Loucy (cell line): ENCODE results near the gene SDK2.
A peak's percentile ranks its signal among the peaks of the same experiment; 100 is the strongest.

Source experiments
- H2AFZ ChIP-seq: fragments of 200-600 bp; sonication (generic); 2 replicates; pipeline ENCODE4 v1.6.0; 2016; ENCODE audit warnings: antibody characterized with exemption, mild to moderate bottlenecking, low read length, moderate library complexity
- H3F3A ChIP-seq: fragments of 200-600 bp; 2 replicates; pipeline ENCODE4 v1.6.0; 2016; ENCODE audit warnings: antibody characterized with exemption, low read depth, mild to moderate bottlenecking
- H3K27me3 ChIP-seq: fragments of 200-600 bp; sonication (generic); 2 replicates; pipeline ENCODE4 v1.6.1; 2014; ENCODE audit warnings: low read length, mild to moderate bottlenecking; ENCODE audit not compliant: insufficient read depth, poor library complexity, severe bottlenecking
- H3K36me3 ChIP-seq: fragments of 200-600 bp; sonication (generic); 2 replicates; pipeline ENCODE4 v1.6.1; 2016; ENCODE audit warnings: low read length; ENCODE audit not compliant: insufficient read depth
- H3K4me1 ChIP-seq: fragments of 200-600 bp; sonication (generic); 2 replicates; pipeline ENCODE4 v1.5.1; 2014; ENCODE audit warnings: low read length, mild to moderate bottlenecking; ENCODE audit not compliant: insufficient read depth, poor library complexity, severe bottlenecking
- H3K4me2 ChIP-seq: fragments of 200-600 bp; sonication (generic); 2 replicates; pipeline ENCODE4 v1.6.0; 2014; ENCODE audit warnings: antibody characterized with exemption, low read length, low read depth, mild to moderate bottlenecking; ENCODE audit not compliant: poor library complexity, severe bottlenecking
- H3K4me3 ChIP-seq: fragments of 200-600 bp; sonication (generic); 2 replicates; pipeline ENCODE4 v1.5.1; 2014; ENCODE audit warnings: low read length, mild to moderate bottlenecking, mixed read lengths; ENCODE audit not compliant: poor library complexity, severe bottlenecking
- H3K79me2 ChIP-seq: fragments of 200-600 bp; sonication (generic); 2 replicates; pipeline ENCODE4 v1.6.1; 2014; ENCODE audit warnings: low read length; ENCODE audit not compliant: insufficient read depth
- H3K9ac ChIP-seq: fragments of 200-600 bp; sonication (generic); 2 replicates; pipeline ENCODE4 v1.6.0; 2014; ENCODE audit warnings: mild to moderate bottlenecking, low read depth, low read length, moderate library complexity; ENCODE audit not compliant: poor library complexity, severe bottlenecking
- H3K9me2 ChIP-seq: fragments of 200-600 bp; sonication (generic); replicated peaks from 2 replicates; pipeline ENCODE4 v1.6.1; 2016; ENCODE audit warnings: low read depth, low read length, mixed read lengths
- H3K9me3 ChIP-seq: fragments of 200-600 bp; sonication (generic); 2 replicates; pipeline ENCODE4 v1.6.1; 2014; ENCODE audit warnings: mild to moderate bottlenecking, antibody characterized with exemption, low read length, low read depth; ENCODE audit not compliant: insufficient read depth
- H4K20me1 ChIP-seq: fragments of 200-600 bp; sonication (generic); 2 replicates; pipeline ENCODE4 v1.6.0; 2014; ENCODE audit warnings: antibody characterized with exemption, low read length, mild to moderate bottlenecking; ENCODE audit not compliant: insufficient read depth, poor library complexity, severe bottlenecking
- EZH2phosphoT487 ChIP-seq: fragments of 200-600 bp; IDR thresholded peaks from 2 replicates; pipeline ENCODE4 v1.6.1; 2018; ENCODE audit warnings: antibody characterized with exemption, mild to moderate bottlenecking, moderate library complexity, borderline replicate concordance
- TF ChIP-seq, protein P1 (sequence below): fragments of 200-600 bp; sonication (generic); conservative IDR thresholded peaks from 2 replicates; pipeline ENCODE4 v1.5.1; 2014; ENCODE audit warnings: mild to moderate bottlenecking, antibody characterized with exemption, low read length

SDK2 gene

DNA sequence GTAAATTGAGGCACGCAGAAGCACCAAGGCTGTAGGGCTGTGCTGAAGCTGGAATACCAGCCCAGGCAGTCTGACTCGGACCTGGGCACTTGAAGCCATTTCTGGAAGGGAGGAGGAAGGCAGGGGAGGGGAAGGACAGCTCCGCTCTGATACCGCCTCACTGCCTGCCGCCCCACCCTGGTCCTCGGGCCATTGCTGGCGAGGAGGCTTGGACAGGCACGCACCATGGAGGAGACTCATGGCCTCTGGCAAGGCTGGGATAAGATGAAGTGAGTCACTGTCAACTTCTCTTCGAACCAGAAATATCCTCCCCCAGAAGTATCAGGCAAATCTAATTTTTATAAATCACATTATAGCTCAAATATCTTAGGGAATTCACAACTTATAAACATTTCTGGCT is 81.3 kb downstream of the SDK2 start:
- Histone ChIP-seq H3K4me3 (no peak overlapping the region), H3F3A (no peaks in the 10 kb centered on the region), H3K9me2 (no peaks in the 10 kb centered on the region), H4K20me1 (no peaks in the 10 kb centered on the region), H3K36me3 (no peaks in the 10 kb centered on the region), H3K79me2 (peaks cover 53% of the 10 kb centered on the region; the same call in 1 of the 2 replicates), H3K4me1 (peaks cover 50% of the 10 kb centered on the region), H3K27me3 (no peaks in the 10 kb centered on the region), H3K4me2 (no peak overlapping the region), H3K9ac (no peak overlapping the region), H2AFZ (no peak overlapping the region), H3K9me3 (no peaks in the 10 kb centered on the region)
- TF ChIP-seq, protein P1, sequence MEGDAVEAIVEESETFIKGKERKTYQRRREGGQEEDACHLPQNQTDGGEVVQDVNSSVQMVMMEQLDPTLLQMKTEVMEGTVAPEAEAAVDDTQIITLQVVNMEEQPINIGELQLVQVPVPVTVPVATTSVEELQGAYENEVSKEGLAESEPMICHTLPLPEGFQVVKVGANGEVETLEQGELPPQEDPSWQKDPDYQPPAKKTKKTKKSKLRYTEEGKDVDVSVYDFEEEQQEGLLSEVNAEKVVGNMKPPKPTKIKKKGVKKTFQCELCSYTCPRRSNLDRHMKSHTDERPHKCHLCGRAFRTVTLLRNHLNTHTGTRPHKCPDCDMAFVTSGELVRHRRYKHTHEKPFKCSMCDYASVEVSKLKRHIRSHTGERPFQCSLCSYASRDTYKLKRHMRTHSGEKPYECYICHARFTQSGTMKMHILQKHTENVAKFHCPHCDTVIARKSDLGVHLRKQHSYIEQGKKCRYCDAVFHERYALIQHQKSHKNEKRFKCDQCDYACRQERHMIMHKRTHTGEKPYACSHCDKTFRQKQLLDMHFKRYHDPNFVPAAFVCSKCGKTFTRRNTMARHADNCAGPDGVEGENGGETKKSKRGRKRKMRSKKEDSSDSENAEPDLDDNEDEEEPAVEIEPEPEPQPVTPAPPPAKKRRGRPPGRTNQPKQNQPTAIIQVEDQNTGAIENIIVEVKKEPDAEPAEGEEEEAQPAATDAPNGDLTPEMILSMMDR: no peak
- no peak for TF ChIP-seq EZH2phosphoT487

DNA sequence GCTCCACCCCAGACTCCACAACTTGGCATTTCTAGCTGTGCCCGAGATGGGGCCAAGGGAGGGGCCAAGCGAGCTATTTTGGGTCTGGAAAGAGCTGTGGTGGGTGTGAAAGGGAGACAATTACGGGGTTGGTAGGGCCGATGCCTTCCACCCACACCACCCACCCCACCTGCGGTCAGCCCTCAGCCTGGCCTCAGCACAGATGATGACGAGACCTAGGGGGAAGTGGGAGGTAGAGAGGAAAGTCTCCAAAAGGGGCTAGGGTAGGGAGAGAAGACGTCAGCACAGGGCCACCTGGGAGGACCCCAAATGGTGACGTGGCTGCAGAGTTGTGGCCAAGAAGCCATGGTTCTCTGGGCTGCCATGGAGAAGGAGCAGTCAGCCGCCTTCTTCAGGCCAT is 83.1 kb downstream of the SDK2 start:
- TF ChIP-seq, protein P1: no peak
- TF ChIP-seq EZH2phosphoT487: no peak
- Histone ChIP-seq H3K4me3 (no peak overlapping the region), H3K4me2 (no peak overlapping the region)

DNA sequence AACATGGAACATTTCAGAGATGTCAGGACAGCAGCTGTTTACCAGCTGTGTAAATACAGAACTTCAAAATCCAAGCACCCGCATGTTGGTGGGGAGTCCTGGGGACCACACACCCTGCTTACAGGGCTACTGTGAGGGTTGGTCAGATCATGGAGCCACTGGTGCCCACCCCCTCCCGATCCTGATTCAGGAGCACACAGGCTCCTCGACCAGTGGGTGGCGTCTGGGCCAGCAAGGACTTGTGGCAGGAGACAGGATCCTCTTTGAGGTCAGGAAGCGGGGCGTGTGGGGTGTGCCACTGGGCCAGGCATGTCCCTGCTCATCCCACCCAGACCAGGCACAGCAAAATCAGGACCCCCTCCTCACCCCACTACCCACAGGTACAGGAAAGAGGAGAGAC is 83.6 kb downstream of the SDK2 start:
- Histone ChIP-seq H3F3A (no peaks in the 10 kb centered on the region), H3K9me2 (no peaks in the 10 kb centered on the region), H3K79me2 (peaks cover 40% of the 10 kb centered on the region; the same call in 1 of the 2 replicates), H3K36me3 (no peaks in the 10 kb centered on the region), H4K20me1 (no peaks in the 10 kb centered on the region), H3K27me3 (no peaks in the 10 kb centered on the region), H3K4me3 (no peak overlapping the region), H2AFZ (no peak overlapping the region), H3K4me1 (peaks cover 37% of the 10 kb centered on the region), H3K9ac (no peak overlapping the region), H3K4me2 (no peak overlapping the region), H3K9me3 (no peaks in the 10 kb centered on the region)
- TF ChIP-seq, protein P1: peak; percentile 32; the same call in 1 of the 2 replicates
- TF ChIP-seq EZH2phosphoT487: no peak

More for the DNA sequence above, 83.1 kb downstream of the SDK2 start:
- no peaks in the 10 kb centered on the region for H3F3A ChIP-seq
- no peak overlapping the region for H2AFZ ChIP-seq
- no peaks in the 10 kb centered on the region for H3K36me3 ChIP-seq
- H3K9me3 ChIP-seq: no peaks in the 10 kb centered on the region
- H4K20me1 ChIP-seq: no peaks in the 10 kb centered on the region
- H3K4me1 ChIP-seq: peaks cover 37% of the 10 kb centered on the region
- H3K9me2 ChIP-seq: no peaks in the 10 kb centered on the region
- H3K9ac ChIP-seq: no peak overlapping the region
- H3K27me3 ChIP-seq: no peaks in the 10 kb centered on the region
- H3K79me2 ChIP-seq: peaks cover 41% of the 10 kb centered on the region; the same call in 1 of the 2 replicates
